Neural progenitor cell (in vitro differentiated cells): ENCODE measurements around the gene C9orf153. TPM values are rescaled to one million over a fixed set of nuclear protein-coding genes. Genes with fewer than 3 reads are reported as not detected.
A peak's percentile ranks its signal among the peaks of the same experiment; 100 is the strongest.

Source experiments
- DNase-seq: peaks from one replicate; pipeline ENCODE4 v3.0.0-alpha.2; 2016; ENCODE audit warnings: low spot score
- H2AFZ ChIP-seq: fragments of 200-600 bp; sonication (generic); replicated peaks from 2 replicates; pipeline ENCODE4 v1.6.1; 2016; ENCODE audit warnings: antibody characterized with exemption
- H3F3A ChIP-seq: fragments of 200-600 bp; sonication (generic); 2 replicates; pipeline ENCODE4 v1.6.1; 2016; ENCODE audit warnings: antibody characterized with exemption, low read depth
- H3K27ac ChIP-seq: fragments of 200-600 bp; sonication (generic); 2 replicates; pipeline ENCODE4 v1.5.1; 2016; ENCODE audit warnings: mild to moderate bottlenecking
- H3K27me3 ChIP-seq: fragments of 200-600 bp; sonication (generic); 2 replicates; pipeline ENCODE4 v1.6.1; 2016; ENCODE audit warnings: mild to moderate bottlenecking, moderate library complexity
- H3K36me3 ChIP-seq: fragments of 200-600 bp; sonication (generic); 2 replicates; pipeline ENCODE4 v1.5.1; 2016
- H3K4me1 ChIP-seq: fragments of 200-600 bp; sonication (generic); 2 replicates; pipeline ENCODE4 v1.6.1; 2016; ENCODE audit warnings: mixed run types
- H3K4me2 ChIP-seq: fragments of 200-600 bp; sonication (generic); 2 replicates; pipeline ENCODE4 v1.6.1; 2016
- H3K4me3 ChIP-seq: fragments of 200-600 bp; sonication (generic); 2 replicates; pipeline ENCODE4 v1.5.1; 2016
- H3K79me2 ChIP-seq: fragments of 200-600 bp; sonication (generic); 2 replicates; pipeline ENCODE4 v1.6.1; 2016; ENCODE audit warnings: low read depth
- H3K9ac ChIP-seq: fragments of 200-600 bp; sonication (generic); 2 replicates; pipeline ENCODE4 v1.6.1; 2016
- H3K9me3 ChIP-seq: fragments of 200-600 bp; sonication (generic); 2 replicates; pipeline ENCODE4 v1.5.1; 2016; ENCODE audit warnings: low read depth
- H4K20me1 ChIP-seq: fragments of 200-600 bp; sonication (generic); 2 replicates; pipeline ENCODE4 v1.6.1; 2016; ENCODE audit warnings: low read depth
- H3K27ac Mint-ChIP-seq: 3 replicates; pipeline ENCODE4 v1.8.0; 2021; ENCODE audit warnings: mixed read lengths
- H3K27me3 Mint-ChIP-seq: 2 replicates; pipeline ENCODE4 v1.8.0; 2022; ENCODE audit warnings: low read depth, mild to moderate bottlenecking, inconsistent platforms, moderate library complexity, mixed read lengths; ENCODE audit not compliant: insufficient read depth
- H3K36me3 Mint-ChIP-seq: 3 replicates; pipeline ENCODE4 v1.8.0; 2021; ENCODE audit warnings: mixed read lengths
- H3K4me1 Mint-ChIP-seq: 3 replicates; pipeline ENCODE4 v1.8.0; 2021; ENCODE audit warnings: mixed read lengths
- H3K4me3 Mint-ChIP-seq: 3 replicates; pipeline ENCODE4 v1.8.0; 2021; ENCODE audit warnings: mild to moderate bottlenecking, moderate library complexity, mixed read lengths
- H3K9me3 Mint-ChIP-seq: 3 replicates; pipeline ENCODE4 v1.8.0; 2020; ENCODE audit warnings: mixed read lengths
- EZH2 ChIP-seq: fragments of 200-600 bp; sonication (generic); IDR thresholded peaks from 2 replicates; pipeline ENCODE4 v1.6.1; 2017; ENCODE audit warnings: antibody characterized with exemption, mild to moderate bottlenecking, moderate library complexity
- EZH2phosphoT487 ChIP-seq: fragments of 200-600 bp; sonication (generic); IDR thresholded peaks from 2 replicates; pipeline ENCODE4 v1.6.1; 2017; ENCODE audit warnings: antibody characterized with exemption
- total RNA-seq: library from RNA; depleted of rRNA; stranded (reverse); fragments of >200 nt; gene quantifications from 2 replicates; pipeline ENCODE4 v1.2.3, GENCODE V29; 2015; ENCODE audit warnings: low replicate concordance
- TF ChIP-seq, protein P1 (sequence below): fragments of 200-600 bp; sonication (generic); IDR thresholded peaks from 2 replicates; pipeline ENCODE4 v1.5.1; 2017; ENCODE audit warnings: antibody characterized with exemption, mild to moderate bottlenecking

C9orf153 gene
- total RNA-seq, 1 donor from 2014 or later, result not detected

DNA sequence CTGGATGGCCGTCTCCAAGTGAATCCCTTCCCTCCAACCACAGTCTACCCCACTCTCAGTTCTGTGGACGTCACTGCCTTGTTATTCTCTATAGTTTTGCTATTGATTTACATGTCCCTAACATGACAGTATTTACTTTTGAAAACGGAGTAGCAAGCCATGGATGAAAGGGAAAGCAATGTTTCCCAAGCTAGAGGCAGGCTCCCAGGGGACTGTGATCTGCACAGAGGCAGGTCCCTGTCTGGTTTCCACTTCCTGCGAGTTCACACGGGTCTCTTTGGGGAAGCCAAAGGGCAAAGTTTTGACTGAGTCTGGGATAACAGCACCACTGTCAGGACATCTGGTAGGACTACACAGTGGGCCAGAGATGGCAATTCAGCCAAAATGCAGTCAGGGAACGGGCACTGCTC, 12.7 kb downstream of the C9orf153 start:
- Histone ChIP-seq H3K79me2 (no peaks in the 10 kb centered on the region), H3K27me3 (no peaks in the 10 kb centered on the region), H3F3A (peaks cover 6% of the 10 kb centered on the region), H3K9ac (no peak overlapping the region), H4K20me1 (no peaks in the 10 kb centered on the region), H3K36me3 (no peaks in the 10 kb centered on the region), H3K4me1 (peaks cover 11% of the 10 kb centered on the region), H3K4me3 (no peak overlapping the region), H3K4me2 (no peak overlapping the region), H3K9me3 (no peaks in the 10 kb centered on the region), H3K27ac (no peak overlapping the region), H2AFZ (peak overlapping the region; percentile 17)
- H3K27me3 Mint-ChIP-seq, result peaks cover 2% of the 10 kb centered on the region
- no peak overlapping the region for H3K4me3 Mint-ChIP-seq
- DNase-seq, result peak; percentile 26
- no peak overlapping the region for H3K27ac Mint-ChIP-seq
- TF ChIP-seq, protein P1, sequence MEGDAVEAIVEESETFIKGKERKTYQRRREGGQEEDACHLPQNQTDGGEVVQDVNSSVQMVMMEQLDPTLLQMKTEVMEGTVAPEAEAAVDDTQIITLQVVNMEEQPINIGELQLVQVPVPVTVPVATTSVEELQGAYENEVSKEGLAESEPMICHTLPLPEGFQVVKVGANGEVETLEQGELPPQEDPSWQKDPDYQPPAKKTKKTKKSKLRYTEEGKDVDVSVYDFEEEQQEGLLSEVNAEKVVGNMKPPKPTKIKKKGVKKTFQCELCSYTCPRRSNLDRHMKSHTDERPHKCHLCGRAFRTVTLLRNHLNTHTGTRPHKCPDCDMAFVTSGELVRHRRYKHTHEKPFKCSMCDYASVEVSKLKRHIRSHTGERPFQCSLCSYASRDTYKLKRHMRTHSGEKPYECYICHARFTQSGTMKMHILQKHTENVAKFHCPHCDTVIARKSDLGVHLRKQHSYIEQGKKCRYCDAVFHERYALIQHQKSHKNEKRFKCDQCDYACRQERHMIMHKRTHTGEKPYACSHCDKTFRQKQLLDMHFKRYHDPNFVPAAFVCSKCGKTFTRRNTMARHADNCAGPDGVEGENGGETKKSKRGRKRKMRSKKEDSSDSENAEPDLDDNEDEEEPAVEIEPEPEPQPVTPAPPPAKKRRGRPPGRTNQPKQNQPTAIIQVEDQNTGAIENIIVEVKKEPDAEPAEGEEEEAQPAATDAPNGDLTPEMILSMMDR, result peak; percentile 19
- TF ChIP-seq EZH2phosphoT487 (no peak), EZH2 (no peak)
- peaks cover 5% of the 10 kb centered on the region for H3K9me3 Mint-ChIP-seq
- H3K36me3 Mint-ChIP-seq, result no peaks in the 10 kb centered on the region
- H3K4me1 Mint-ChIP-seq, result peaks cover 8% of the 10 kb centered on the region

DNA sequence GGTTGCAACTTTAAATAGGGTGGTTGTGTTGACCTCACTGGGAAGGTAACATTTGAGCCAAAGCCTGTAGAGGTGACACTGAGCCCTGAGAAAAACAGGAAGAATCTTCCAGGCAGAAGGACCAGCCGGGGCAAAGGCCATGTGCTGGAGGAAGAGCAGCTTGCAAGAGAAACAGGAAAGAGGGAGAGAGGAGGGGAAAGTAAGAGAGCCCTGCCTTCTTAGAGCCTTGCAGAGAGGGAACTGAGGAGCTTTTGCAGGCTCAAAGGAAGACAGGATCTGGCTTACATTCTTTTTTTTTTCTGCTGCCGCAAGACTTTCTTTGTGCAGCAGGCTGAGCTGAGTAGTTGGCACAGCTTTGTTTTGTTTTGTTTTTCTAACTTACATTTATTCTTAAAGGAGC, 17.4 kb downstream of the C9orf153 start:
- H3K36me3 Mint-ChIP-seq, result no peaks in the 10 kb centered on the region
- Histone ChIP-seq H4K20me1 (no peaks in the 10 kb centered on the region), H3K4me2 (peak overlapping the region; percentile 47), H3K4me1 (peaks cover 11% of the 10 kb centered on the region), H3K9ac (no peak overlapping the region), H3K4me3 (no peak overlapping the region), H3K27ac (peak overlapping the region; percentile 49), H3F3A (peaks cover 6% of the 10 kb centered on the region), H3K9me3 (no peaks in the 10 kb centered on the region), H3K79me2 (no peaks in the 10 kb centered on the region), H3K36me3 (no peaks in the 10 kb centered on the region), H3K27me3 (no peaks in the 10 kb centered on the region), H2AFZ (peak overlapping the region; percentile 87)
- H3K4me3 Mint-ChIP-seq, result no peak overlapping the region
- no peaks in the 10 kb centered on the region for H3K9me3 Mint-ChIP-seq
- peak; percentile 13 for DNase-seq
- peaks cover 8% of the 10 kb centered on the region for H3K4me1 Mint-ChIP-seq
- TF ChIP-seq, protein P1, result no peak
- TF ChIP-seq EZH2 (no peak), EZH2phosphoT487 (no peak)
- peaks cover under 1% of the 10 kb centered on the region for H3K27me3 Mint-ChIP-seq
- H3K27ac Mint-ChIP-seq, result peak overlapping the region; percentile 40

DNA sequence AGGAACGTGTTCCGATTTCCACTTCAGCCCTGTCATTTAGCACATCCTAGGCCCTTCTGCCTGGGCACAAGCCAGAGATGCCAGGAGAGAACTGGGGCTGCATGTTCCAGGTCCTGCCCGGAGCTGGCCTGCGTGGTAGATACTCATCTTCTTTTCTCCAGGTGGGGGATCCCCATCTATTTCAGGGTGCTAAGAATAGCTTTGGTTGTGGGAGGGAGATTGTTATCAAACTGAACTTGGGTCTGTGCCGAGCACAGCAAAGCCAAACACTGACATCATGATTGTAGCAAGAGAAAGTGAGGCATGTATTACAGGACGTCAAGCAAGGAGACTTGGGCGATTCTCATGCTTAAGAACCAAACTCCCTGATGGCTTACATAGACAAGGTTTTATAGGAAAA, 18.2 kb downstream of the C9orf153 start:
- Histone ChIP-seq H3K79me2 (no peaks in the 10 kb centered on the region), H3K36me3 (no peaks in the 10 kb centered on the region), H3K9ac (no peak overlapping the region), H3K4me3 (no peak overlapping the region), H3F3A (peaks cover 6% of the 10 kb centered on the region), H3K27me3 (no peaks in the 10 kb centered on the region), H3K9me3 (no peaks in the 10 kb centered on the region), H3K4me2 (no peak overlapping the region), H2AFZ (no peak overlapping the region), H3K27ac (no peak overlapping the region), H3K4me1 (peaks cover 7% of the 10 kb centered on the region), H4K20me1 (no peaks in the 10 kb centered on the region)
- H3K27ac Mint-ChIP-seq, result no peak overlapping the region
- H3K9me3 Mint-ChIP-seq, result no peaks in the 10 kb centered on the region
- peaks cover 3% of the 10 kb centered on the region for H3K4me1 Mint-ChIP-seq
- H3K27me3 Mint-ChIP-seq, result no peaks in the 10 kb centered on the region
- TF ChIP-seq EZH2 (no peak), EZH2phosphoT487 (no peak)
- TF ChIP-seq, protein P1, result no peak
- H3K4me3 Mint-ChIP-seq, result no peak overlapping the region
- DNase-seq, result no peak
- H3K36me3 Mint-ChIP-seq, result no peaks in the 10 kb centered on the region
